Small intestine (tissue), 7 donors: ENCODE measurements around the gene F10. TPM values are rescaled to one million over a fixed set of nuclear protein-coding genes. Genes with fewer than 3 reads are reported as not detected.
"Not testable (repeated sequence)": the region's sequence is repeated elsewhere in the genome, so short reads cannot be mapped to it uniquely, and the experiment has no call there.

Experiments used
- DNase-seq, 2 donors: peaks; one replicate each; pipeline versions ENCODE4 v3.0.0 to v3.0.0-alpha.2; 2013
- FAIRE-seq: peaks from 2 replicates; lab custom pipeline; 2012; peaks lifted over from hg19 to GRCh38; lab: Jason Lieb, UNC
- H3K27ac ChIP-seq, 3 donors: one replicate each; pipeline ENCODE4 v1.5.1; 2013; ENCODE audit warnings: low read length in 2 of 3, mild to moderate bottlenecking in 2 of 3, control low read depth in 1 of 3, inconsistent platforms in 1 of 3, low read depth in 1 of 3, moderate library complexity in 1 of 3
- H3K27me3 ChIP-seq, 3 donors: one replicate each; pipeline ENCODE4 v1.6.1; 2013; ENCODE audit warnings: low read length in 3 of 3, inconsistent platforms in 1 of 3; ENCODE audit not compliant: control insufficient read depth in 3 of 3, insufficient read depth in 3 of 3
- H3K36me3 ChIP-seq, 3 donors: one replicate each; pipeline ENCODE4 v1.6.1; 2013; ENCODE audit warnings: low read length in 3 of 3, inconsistent platforms in 1 of 3, low read depth in 1 of 3, mild to moderate bottlenecking in 1 of 3, moderate library complexity in 1 of 3; ENCODE audit not compliant: control insufficient read depth in 3 of 3, insufficient read depth in 2 of 3
- H3K4me1 ChIP-seq, 3 donors: one replicate each; pipeline ENCODE4 v1.6.1; 2013; ENCODE audit warnings: low read length in 2 of 3, inconsistent platforms in 1 of 3, low read depth in 1 of 3, mild to moderate bottlenecking in 1 of 3, moderate library complexity in 1 of 3; ENCODE audit not compliant: control insufficient read depth in 3 of 3, insufficient read depth in 2 of 3
- H3K4me3 ChIP-seq, 3 donors: one replicate each; pipeline ENCODE4 v1.5.1; 2013; ENCODE audit warnings: low read length in 3 of 3, control low read depth in 1 of 3, inconsistent platforms in 1 of 3, low read depth in 1 of 3, mild to moderate bottlenecking in 1 of 3, moderate library complexity in 1 of 3
- H3K9me3 ChIP-seq, 2 donors: one replicate each; pipeline ENCODE4 v1.6.1; 2013; ENCODE audit warnings: low read depth in 1 of 2, low read length in 1 of 2; ENCODE audit not compliant: control insufficient read depth in 2 of 2, insufficient read depth in 1 of 2
- WGBS, 3 donors: extraction: QIAGEN DNeasy Blood & Tissue Kit; methylation state at CpG; one replicate each; pipeline ENCODE4 v1.1.7; 2013; 5-methylcytosine and 5-hydroxymethylcytosine counted together
- polyA plus RNA-seq, 4 donors: library from polyadenylated mRNA; stranded (reverse) in 3 of 4; unstranded in 1 of 4; fragments of 200-250 nt in 3 of 4; fragments of 120-200 nt in 1 of 4; gene quantifications; one replicate each; pipeline versions ENCODE4 v1.2.1 to v1.2.3, GENCODE V29; 2013
- donor health status: healthy with polysubstance abuse.
- donor health status: control.
- donor health status: control.
- donor health status: Bipolar disorder and iron deficiency.
- donor health status: healthy.

The F10 gene
- polyA plus RNA-seq, 4 donors = 7.7 to 148 (median 12.3) TPM

- FAIRE-seq (no peak), DNase-seq (peak in 1 of 2 donors; percentile 71)
- H3K4me3 ChIP-seq = peak overlapping the region; percentile 9 to 40 (median 18)
- no peak overlapping the region for H3K27ac ChIP-seq
- peaks cover 6 to 21% (median 8%) of the 10 kb centered on the region in 3 donors for H3K27me3 ChIP-seq
- peaks cover 0 to 8% (median 0%) of the 10 kb centered on the region in 3 donors for H3K36me3 ChIP-seq
- H3K4me1 ChIP-seq = peaks cover 0 to 8% (median 1%) of the 10 kb centered on the region in 3 donors
- peaks cover 0 to 11% of the 10 kb centered on the region in 2 donors for H3K9me3 ChIP-seq
- WGBS, 3 donors = 2 to 4% (median 2%) methylated on average over 60 to 99 of the region's 99 CpGs
Measured at GRCh38 chr13:113110048-113110851, 12.3 kb upstream of the F10 start.

- Histone ChIP-seq H3K27ac (no peak overlapping the region), H3K4me3 (peak overlapping the region; percentile 9 to 40 (median 18)), H3K4me1 (peaks cover 0 to 2% (median under 1%) of the 10 kb centered on the region in 3 donors), H3K27me3 (peaks cover 6 to 21% (median 8%) of the 10 kb centered on the region in 3 donors), H3K36me3 (peaks cover 0 to 10% (median 0%) of the 10 kb centered on the region in 3 donors), H3K9me3 (peaks cover 0 to 11% of the 10 kb centered on the region in 2 donors)
- no peak for FAIRE-seq
- DNase-seq = peak in 1 of 2 donors; percentile 24
- 17 to 29% (median 22%) methylated on average over 44 to 49 of the region's 49 CpGs for WGBS, 3 donors
Measured at GRCh38 chr13:113110852-113111315, 11.7 kb upstream of the F10 start.

- Histone ChIP-seq H3K36me3 (peaks cover 0 to 11% (median 0%) of the 10 kb centered on the region in 3 donors), H3K27me3 (peaks cover 6 to 21% (median 8%) of the 10 kb centered on the region in 3 donors)
- not testable (repeated sequence) for H3K4me3 ChIP-seq, H3K9me3 ChIP-seq, DNase-seq, FAIRE-seq, H3K4me1 ChIP-seq, H3K27ac ChIP-seq
- 58 to 84% (median 67%) methylated on average over 4 to 5 of the region's 5 CpGs for WGBS, 3 donors
Measured at GRCh38 chr13:113111821-113112220, 10.8 kb upstream of the F10 start.

- peaks cover 6 to 21% (median 8%) of the 10 kb centered on the region in 3 donors for H3K27me3 ChIP-seq
- not testable (repeated sequence) for FAIRE-seq, H3K4me1 ChIP-seq, DNase-seq, H3K9me3 ChIP-seq, H3K4me3 ChIP-seq, H3K27ac ChIP-seq
- H3K36me3 ChIP-seq = peaks cover 0 to 13% (median 0%) of the 10 kb centered on the region in 3 donors
- 33 to 71% (median 53%) methylated on average over 1 of the region's 1 CpG for WGBS, 3 donors
Measured at GRCh38 chr13:113112475-113112874, 10.1 kb upstream of the F10 start.

- Histone ChIP-seq H3K4me1 (no peaks in the 10 kb centered on the region), H3K4me3 (no peak overlapping the region), H3K9me3 (peaks cover 0 to 7% of the 10 kb centered on the region in 2 donors), H3K27me3 (peaks cover 6 to 21% (median 8%) of the 10 kb centered on the region in 3 donors), H3K27ac (no peak overlapping the region), H3K36me3 (peaks cover 0 to 19% (median 0%) of the 10 kb centered on the region in 3 donors)
- FAIRE-seq (no peak), DNase-seq (no peak)
- 33 to 55% (median 38%) methylated on average over 9 of the region's 9 CpGs for WGBS, 3 donors
Measured at GRCh38 chr13:113112893-113113845, 9.4 kb upstream of the F10 start.

GRCh38 chr13:113113846-113114271, 8.7 kb upstream of the F10 start:
- H3K4me3 ChIP-seq = no peak overlapping the region
- WGBS, 3 donors = 87 to 89% (median 88%) methylated on average over 8 of the region's 8 CpGs
- H3K27me3 ChIP-seq = peaks cover 6 to 21% (median 8%) of the 10 kb centered on the region in 3 donors
- no peaks in the 10 kb centered on the region for H3K4me1 ChIP-seq
- DNase-seq (no peak), FAIRE-seq (no peak)
- H3K9me3 ChIP-seq = peaks cover 0 to 5% of the 10 kb centered on the region in 2 donors
- H3K36me3 ChIP-seq = peaks cover 0 to 23% (median 0%) of the 10 kb centered on the region in 3 donors
- no peak overlapping the region for H3K27ac ChIP-seq

- no peak for DNase-seq
- Histone ChIP-seq H3K4me3 (no peak overlapping the region), H3K27ac (no peak overlapping the region), H3K27me3 (peaks cover 6 to 12% (median 8%) of the 10 kb centered on the region in 3 donors), H3K9me3 (no peaks in the 10 kb centered on the region), H3K36me3 (peaks cover 0 to 23% (median 0%) of the 10 kb centered on the region in 3 donors), H3K4me1 (no peaks in the 10 kb centered on the region)
- 87 to 90% (median 87%) methylated on average over 17 of the region's 17 CpGs for WGBS, 3 donors
- FAIRE-seq = no peak
Measured at GRCh38 chr13:113114511-113115362, 7.9 kb upstream of the F10 start.
